NCI-H2029 (cell line): ENCODE measurements around the gene FAM47E.
"Not testable (repeated sequence)": the region's sequence is repeated elsewhere in the genome, so short reads cannot be mapped to it uniquely, and the experiment has no call there.

Experiments used
- DNase-seq: peaks from one replicate; lab custom pipeline; 2025; lab: John Stamatoyannopoulos, UW

The FAM47E gene

GRCh38 chr4:76270244-76271175 lies 19.0 kb downstream of the FAM47E start:
- no peak for DNase-seq

- no peak for DNase-seq
Observed at GRCh38 chr4:76271248-76271647, 19.7 kb downstream of the FAM47E start.

- no peak for DNase-seq
Observed at GRCh38 chr4:76272073-76272472, 20.6 kb downstream of the FAM47E start.

- DNase-seq: no peak
Observed at GRCh38 chr4:76272582-76272981, 21.1 kb downstream of the FAM47E start.

- DNase-seq: no peak
Observed at GRCh38 chr4:76272999-76273398, 21.5 kb downstream of the FAM47E start.

- no peak for DNase-seq
Observed at GRCh38 chr4:76275486-76276124, 24.1 kb downstream of the FAM47E start.

GRCh38 chr4:76276813-76277212 lies 25.3 kb downstream of the FAM47E start:
- no peak for DNase-seq

- no peak for DNase-seq
Observed at GRCh38 chr4:76277667-76278066, 26.1 kb downstream of the FAM47E start.

GRCh38 chr4:76278583-76278982 lies 27.1 kb downstream of the FAM47E start:
- DNase-seq: no peak

GRCh38 chr4:76279462-76279861 lies 27.9 kb downstream of the FAM47E start:
- DNase-seq: no peak

GRCh38 chr4:76280488-76281441 lies 29.2 kb downstream of the FAM47E start:
- no peak for DNase-seq

- not testable (repeated sequence) for DNase-seq
Observed at GRCh38 chr4:76281594-76281993, 30.1 kb downstream of the FAM47E start.

GRCh38 chr4:76282941-76283689 lies 31.6 kb downstream of the FAM47E start:
- DNase-seq: no peak

- no peak for DNase-seq
Observed at GRCh38 chr4:76283900-76284299, 32.4 kb downstream of the FAM47E start.

- DNase-seq: not testable (repeated sequence)
Observed at GRCh38 chr4:76287811-76288210, 36.3 kb downstream of the FAM47E start.

GRCh38 chr4:76292730-76293129 lies 41.2 kb downstream of the FAM47E start:
- no peak for DNase-seq

- DNase-seq: no peak
Observed at GRCh38 chr4:76293772-76294171, 42.3 kb downstream of the FAM47E start.

- DNase-seq: no peak
Observed at GRCh38 chr4:76296286-76296820, 44.8 kb downstream of the FAM47E start.

GRCh38 chr4:76298227-76298626 lies 46.7 kb downstream of the FAM47E start:
- no peak for DNase-seq

GRCh38 chr4:76300012-76300411 lies 48.5 kb downstream of the FAM47E start:
- no peak for DNase-seq
